Fibroblast of skin of abdomen (primary cell): ENCODE results near the gene PYGO2.
"Not testable (repeated sequence)": the region's sequence is repeated elsewhere in the genome, so short reads cannot be mapped to it uniquely, and the experiment has no call there.

ENCODE experiments used
- DNase-seq: peaks from one replicate; pipeline ENCODE4 v3.0.0-alpha.2; 2013

The PYGO2 gene

DNA sequence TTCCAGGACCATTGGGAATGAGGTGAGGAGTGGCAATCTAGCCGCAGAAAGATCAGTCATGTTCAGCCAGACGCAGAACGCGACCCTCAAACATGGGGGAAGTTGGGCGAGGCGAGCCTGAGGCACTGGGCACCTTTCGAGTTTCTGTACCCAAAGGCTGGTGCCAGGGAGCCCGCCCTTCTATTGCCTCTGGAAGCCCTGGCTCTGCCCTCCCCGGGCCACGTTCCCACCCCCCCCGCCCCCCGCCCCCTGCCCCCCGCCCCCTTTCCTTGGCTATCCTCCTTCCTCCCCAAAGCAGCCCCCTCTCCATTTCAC is 38.8 kb upstream of the PYGO2 start:
- DNase-seq = no peak

DNA sequence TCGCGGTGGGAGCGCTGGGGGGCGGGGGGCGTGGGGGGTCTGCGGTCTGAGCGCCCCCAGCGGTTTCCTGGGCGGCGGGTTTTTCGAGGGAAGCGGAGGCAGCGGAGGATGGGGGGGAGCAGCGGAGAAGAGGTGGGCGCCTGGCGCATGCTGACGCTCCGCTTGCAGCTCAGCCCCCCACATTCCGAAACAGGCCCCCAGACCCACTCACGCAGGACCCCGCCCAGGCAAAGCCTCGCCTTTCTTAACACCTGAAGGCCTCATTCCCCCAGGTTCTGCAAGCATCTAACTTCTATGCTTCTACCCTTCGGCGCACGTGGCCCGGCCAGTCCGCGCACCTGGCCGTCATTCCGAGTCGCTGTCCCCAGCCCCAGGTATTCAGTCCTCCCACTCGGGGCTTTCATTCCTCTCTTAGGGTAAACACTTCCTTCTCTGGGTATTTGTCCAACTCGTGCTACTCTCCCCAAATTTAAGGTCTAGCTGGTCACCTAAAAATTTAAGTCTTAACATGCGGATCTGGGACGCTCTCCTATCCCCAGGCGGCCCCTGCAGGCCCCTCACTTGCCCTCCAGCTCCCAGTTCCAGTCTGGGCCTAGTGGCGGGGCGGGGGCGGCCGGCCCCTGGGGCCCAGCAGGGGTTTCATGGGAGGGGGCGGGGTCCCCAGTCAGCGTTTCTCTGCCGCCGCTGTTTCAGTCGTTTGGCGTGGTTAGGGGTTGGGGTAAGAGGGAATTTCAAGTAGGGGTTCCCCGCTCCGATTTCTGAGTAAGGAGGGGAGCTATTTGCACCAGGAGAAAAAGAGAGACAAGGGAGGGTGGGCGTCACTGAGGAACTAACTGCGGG is 38.2 kb upstream of the PYGO2 start:
- no peak for DNase-seq

- DNase-seq = peak; percentile 75
These were observed 37.4 kb upstream of the PYGO2 start for GRCh38 chr1:154998818-154999570.

DNA sequence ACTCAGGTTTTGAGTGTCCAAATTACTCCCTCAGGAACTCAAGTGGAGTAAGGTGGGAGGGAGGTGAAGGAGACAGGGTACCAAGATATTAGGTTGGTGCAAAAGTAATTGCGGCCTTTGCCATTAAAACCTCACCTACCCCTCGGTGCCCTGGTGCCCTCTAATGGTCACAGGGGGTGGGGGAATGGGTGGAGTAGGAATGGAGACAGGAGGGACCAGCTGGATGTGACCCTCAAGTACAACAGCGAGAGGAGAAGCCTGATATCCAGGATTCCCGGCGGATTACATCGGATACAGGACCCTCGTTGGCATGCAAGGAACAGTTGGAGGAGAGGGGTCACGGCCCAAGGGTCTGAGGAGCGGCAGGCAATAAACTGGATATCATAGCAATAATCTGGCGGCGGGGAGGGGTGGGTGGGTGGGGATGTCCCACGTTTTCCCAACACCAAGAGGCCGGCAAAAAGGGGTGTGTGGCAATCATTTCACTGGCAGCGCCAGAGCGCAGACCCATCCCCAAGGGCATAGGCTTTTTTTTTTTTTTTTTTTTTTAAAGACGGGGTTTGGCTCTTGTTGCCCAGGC is 36.7 kb upstream of the PYGO2 start:
- no peak for DNase-seq

DNA sequence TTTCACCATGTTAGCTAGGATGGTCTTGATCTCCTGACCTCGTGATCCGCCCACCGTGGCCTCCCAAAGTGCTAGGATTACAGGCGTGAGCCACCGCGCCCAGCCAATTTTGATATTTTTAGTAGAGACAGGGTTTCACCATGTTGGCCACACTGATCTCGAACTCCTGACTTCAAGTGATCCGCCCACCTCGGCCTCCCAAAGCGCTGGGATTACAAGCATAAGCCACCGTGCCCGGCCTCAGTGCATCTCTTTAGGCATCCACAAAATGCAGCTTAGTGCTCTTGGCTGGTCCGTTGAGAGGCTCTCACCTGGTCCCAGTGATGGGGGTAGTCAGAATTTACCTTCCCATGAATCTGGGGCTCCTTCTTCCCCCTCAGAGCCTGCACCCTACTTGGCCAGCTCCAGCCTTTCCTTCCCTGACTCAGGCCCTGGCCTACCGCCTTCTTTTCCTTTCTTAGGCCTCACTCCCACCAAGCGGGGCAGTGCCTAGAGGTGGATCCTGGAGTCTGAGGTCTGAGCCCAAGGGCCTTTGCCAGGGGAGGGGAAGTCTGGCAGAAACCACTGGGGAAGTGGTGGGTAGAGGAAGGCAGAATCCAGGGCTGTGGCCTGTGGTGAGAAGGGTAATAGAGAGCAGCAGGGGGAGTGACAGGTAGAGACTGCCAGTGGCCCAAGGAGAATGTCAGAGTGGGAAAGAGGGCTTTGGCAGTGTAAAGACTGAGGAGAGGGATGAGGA is 35.6 kb upstream of the PYGO2 start:
- no peak for DNase-seq

- peak; percentile 79 for DNase-seq
These were observed 33.9 kb upstream of the PYGO2 start for GRCh38 chr1:154995301-154995983.

- DNase-seq = no peak
These were observed 33.0 kb upstream of the PYGO2 start for GRCh38 chr1:154994591-154994990.

- DNase-seq = no peak
These were observed 32.6 kb upstream of the PYGO2 start for GRCh38 chr1:154994269-154994587.

DNA sequence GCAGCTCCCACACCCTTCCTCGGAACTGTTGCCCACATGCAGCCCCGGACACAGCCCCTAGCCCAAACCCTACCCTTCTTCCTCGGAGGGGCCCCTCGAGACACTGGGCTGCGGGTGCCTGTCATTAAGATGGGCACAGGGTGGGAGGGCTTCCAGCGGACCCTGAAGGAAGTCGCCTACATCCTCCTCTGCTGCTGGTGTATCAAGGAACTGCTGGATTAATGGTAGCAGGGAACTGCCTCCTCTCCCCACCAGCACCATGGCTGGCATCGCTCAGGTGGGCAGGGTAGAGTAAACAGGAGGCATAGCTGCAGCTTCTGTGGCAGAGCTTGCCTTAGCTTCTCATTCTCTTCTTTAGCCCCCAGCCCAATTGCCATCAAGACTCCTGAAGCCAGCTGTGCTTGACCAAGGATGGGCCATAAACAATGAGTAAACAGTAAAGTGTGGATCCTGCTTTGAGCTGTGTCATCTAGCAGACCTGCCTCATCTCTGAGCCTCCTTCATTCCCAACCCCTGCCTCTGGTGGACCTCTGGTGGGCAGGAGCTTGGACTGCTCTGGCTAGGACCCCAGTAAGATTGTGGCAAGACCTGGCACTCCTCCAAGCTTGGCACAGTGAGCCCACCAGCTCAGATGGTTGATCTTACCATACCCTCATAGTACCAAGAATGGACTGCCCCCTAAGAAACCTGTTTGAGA is 32.1 kb upstream of the PYGO2 start, which contains the start of gene LENEP:
Gene LENEP, plus strand, starts transcription at position 15 of the 697 bp plus-strand sequence. Its CDS starts 22 bp downstream, at position 37.
- DNase-seq = no peak

DNA sequence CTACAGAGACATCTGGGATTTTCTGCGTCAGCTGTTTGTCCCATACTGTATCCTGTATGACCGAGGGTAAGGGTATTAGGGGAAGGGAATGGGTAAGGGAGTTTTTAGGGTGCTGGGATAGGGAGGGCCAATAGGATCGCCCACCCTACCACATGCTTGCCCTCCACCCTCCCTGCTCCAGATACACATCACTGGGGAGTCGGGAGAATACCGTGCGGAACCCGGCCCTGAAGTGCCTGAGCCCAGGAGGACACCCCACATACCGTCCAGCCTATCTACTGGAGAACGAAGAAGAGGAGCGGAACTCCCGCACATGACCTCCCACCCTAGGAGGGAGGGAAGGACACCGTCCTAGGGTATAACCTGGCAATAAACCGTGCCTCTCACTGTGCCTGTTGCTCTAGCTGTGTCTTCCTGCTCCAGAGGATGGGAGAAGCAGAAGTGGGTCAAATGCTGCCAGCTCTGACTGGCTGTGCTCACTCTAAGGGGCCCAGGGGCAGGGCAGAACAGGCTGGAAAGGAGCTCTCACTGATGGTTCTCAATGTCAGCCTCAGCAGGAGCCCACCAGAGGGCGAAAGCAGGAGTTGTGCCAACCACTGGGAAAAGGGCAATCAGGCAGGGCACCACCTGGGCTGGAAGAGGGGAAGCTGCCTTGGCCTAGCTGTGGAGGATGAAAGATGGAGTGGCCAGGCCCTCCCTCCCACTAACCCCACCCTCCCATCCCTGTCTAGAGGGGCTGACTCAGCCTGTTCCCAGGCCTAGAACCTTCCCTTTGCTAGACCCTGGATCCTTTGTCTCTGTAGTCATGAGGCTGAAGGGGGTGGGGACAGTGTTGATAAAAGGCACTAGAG is 31.4 kb upstream of the PYGO2 start:
- DNase-seq = peak; percentile 41

DNA sequence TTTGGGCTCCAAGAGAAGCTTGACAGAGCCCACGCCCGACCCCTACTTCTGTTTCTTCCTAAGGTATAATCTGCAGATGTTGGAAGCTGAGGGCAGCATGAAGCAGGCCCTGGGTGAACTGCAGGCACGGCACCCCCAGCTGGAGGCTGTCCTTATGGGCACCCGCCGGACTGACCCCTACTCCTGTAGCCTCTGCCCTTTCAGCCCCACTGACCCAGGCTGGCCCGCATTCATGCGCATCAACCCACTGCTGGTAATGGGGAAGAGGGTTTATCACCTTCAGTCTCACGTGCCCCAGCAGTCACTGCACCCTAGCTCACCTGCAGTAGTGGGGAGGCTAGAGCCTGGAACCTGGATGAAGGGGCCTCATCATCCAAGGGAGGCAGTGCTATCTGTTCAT is 28.7 kb upstream of the PYGO2 start:
- DNase-seq = no peak

GRCh38 chr1:154989195-154989860 is 27.7 kb upstream of the PYGO2 start:
- DNase-seq = no peak

DNA sequence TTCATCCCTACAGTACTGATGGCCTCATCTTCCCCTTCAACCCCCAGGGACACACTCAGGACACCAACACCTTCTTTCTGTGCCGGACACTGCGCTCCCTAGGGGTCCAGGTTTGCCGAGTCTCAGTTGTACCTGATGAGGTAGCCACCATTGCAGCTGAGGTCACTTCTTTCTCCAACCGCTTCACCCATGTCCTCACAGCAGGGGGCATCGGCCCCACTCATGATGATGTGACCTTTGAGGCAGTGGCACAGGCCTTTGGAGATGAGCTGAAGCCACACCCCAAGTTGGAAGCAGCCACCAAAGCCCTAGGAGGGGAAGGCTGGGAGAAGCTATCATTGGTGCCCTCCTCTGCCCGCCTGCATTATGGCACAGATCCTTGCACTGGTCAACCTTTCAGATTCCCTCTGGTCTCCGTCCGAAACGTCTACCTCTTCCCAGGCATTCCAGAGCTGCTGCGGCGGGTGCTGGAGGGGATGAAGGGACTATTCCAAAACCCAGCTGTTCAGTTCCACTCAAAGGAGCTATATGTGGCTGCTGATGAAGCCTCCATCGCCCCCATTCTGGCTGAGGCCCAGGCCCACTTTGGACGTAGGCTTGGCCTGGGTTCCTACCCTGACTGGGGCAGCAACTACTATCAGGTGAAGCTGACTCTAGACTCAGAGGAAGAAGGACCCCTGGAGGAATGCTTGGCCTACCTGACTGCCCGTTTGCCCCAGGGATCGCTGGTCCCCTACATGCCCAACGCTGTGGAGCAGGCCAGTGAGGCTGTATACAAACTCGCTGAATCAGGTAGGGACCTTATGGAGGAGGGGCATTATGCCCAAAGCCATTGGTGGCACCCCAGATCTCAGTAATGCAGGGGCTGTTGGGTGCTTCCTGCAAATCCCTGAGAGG is 26.7 kb upstream of the PYGO2 start:
- no peak for DNase-seq

DNA sequence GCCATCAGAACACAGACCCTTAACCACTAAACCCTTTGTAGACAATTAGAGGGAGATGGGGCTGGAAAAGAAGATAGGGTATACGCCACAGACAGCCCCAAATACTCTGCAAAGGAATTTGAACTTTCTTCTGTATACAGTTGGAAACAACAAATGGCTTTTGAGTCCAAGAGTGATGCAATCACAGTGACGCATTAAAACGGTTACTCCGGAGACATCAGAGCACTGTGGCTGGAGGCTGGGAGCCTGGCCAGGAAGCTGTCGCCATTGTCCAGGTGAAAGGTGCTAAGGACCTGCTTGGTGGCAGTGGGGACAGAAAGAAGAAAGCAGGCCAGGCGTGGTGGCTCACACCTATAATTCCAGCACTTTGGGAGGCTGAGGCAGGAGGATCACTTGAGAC is 25.7 kb upstream of the PYGO2 start:
- DNase-seq = no peak

DNA sequence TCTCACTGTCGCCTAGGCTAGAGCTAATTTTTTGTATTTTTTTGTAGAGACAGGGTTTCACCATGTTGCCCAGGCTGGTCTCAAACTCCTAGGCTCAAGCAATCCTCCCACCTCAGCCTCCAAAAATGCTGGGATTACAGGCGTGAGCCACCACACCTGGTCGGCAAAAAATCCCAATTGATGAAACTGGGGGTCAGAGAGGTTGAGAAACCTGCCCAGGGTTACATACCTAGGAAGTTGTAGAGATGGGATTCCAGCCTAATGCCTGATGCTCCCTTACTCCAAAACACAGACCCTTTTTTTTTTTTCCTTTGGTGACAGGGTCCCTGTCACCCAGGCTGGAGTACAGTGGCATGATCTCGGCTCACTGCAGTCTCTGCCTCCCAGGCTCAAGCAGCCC is 25.2 kb upstream of the PYGO2 start:
- DNase-seq = not testable (repeated sequence)

GRCh38 chr1:154983776-154984466 is 22.3 kb upstream of the PYGO2 start:
- no peak for DNase-seq

DNA sequence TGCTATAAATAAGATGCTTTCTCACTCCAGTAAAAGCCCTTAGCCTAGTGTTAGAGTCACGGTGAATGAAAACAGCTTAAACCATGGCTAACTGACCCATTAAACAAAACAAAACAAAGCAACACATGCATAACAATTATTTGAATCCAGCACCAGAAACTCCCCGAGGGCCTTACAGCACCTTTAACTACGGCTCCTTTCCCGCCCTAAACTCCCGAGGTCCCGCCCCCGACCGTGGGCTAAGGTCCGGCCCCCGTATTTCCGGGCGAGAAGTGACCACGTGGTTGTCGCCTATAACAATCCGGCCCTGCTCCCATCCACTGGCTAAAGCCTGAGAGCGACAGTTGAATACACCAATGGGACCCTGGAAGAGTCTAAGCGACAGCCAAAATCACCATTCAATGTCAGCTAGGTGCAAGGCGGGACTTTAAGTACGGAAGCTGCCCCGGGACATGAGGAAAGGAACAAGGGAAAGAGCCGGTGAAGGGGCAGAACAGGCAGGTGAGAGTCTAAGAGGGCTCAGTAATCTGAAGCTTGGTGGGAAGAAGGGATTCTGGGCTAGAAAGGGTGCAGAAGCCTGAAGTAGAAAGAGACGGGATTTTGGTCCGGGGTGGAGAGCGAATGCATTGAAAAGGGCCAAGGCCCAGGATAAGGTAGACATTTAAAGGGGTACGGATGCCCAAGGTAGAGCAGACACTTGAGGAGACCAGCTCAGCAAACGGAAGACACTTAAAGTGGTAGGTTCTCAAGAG is 21.5 kb upstream of the PYGO2 start, which contains the start of gene FLAD1:
Gene FLAD1, plus strand, starts transcription at position 448 of the 752 bp plus-strand sequence. CDS start 351 bp downstream, outside the sequence.
- DNase-seq = peak; percentile 100

DNA sequence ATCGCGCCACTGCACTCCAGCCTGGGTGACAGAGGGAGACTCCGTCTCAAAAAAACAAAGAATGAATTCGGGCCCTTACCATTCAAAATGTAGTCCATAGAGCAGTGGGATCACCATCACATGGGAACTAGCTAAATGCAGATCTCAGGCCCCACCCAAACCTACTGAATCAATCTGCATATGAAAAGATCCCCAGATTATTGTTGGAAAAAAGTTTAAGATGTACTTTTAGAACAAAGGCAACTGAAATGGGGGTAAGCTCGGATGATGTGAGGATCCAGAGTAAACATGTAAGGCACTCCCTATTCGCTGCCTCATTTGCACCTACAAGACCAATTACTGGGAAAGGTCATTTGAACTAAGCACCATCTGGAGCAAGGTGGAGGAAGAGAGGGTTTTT is 20.8 kb upstream of the PYGO2 start:
- no peak for DNase-seq
